ENCODE data around the gene CDC42EP1.
"Not testable (repeated sequence)": the region's sequence is repeated elsewhere in the genome, so short reads cannot be mapped to it uniquely, and the experiment has no call there.

CDC42EP1 gene, protein sequence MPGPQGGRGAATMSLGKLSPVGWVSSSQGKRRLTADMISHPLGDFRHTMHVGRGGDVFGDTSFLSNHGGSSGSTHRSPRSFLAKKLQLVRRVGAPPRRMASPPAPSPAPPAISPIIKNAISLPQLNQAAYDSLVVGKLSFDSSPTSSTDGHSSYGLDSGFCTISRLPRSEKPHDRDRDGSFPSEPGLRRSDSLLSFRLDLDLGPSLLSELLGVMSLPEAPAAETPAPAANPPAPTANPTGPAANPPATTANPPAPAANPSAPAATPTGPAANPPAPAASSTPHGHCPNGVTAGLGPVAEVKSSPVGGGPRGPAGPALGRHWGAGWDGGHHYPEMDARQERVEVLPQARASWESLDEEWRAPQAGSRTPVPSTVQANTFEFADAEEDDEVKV

GRCh38 chr22:37559901-37560607 is at the start of gene CDC42EP1:
CDC42EP1 (plus strand) TSS chr22:37560480; CDS start chr22:37566350, 5,870 bp downstream.
- DNase-seq = no peak

- no peak for DNase-seq
These were observed 48.7 kb upstream of the CDC42EP1 start for GRCh38 chr22:37511395-37512104.

DNA sequence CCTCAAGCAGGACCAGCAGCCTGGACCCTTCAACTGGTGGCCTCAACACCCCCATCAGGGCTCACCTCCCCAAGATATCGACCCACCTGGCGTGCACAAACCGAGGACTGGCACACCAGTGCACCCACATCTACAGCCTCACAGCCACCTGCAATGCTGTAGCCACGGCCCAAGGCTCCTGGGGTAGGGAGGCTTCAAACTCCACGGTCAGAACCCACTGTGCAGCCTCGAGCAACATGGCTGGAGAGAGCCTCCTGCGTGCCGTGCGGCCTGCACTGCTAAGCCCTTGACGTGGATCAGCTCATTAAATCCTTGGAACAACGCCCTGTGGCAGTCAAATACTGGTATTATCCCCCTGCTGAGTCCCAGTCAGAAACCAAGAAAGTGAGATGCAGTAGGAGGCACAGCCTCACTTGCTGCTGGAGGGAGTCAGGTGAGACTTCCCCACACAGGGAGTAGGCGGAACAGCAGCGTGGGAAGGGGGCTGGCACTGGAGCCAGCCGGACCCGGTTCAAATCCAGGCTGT is 45.7 kb upstream of the CDC42EP1 start:
- no peak for DNase-seq

DNA sequence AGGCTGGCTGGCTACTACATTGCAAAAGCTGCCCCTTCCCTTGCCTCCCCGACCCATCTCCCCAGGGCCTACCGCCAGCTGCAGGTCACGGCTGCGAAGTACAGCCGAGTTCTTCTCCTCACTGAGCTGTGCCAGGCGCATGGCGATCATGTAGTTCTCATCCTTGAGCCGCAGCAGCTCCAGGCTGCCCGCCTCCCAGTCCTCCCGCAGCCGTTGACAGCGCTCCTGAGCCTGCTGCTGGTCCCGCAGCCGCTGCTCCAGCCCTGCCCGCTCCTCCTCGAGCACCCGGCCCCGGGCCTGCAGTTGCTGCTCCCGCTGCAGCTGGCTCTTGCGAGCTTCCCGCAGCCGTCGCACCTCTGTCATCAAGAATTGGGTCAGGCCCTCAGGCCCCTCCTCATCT is 44.4 kb upstream of the CDC42EP1 start:
- DNase-seq = no peak

DNA sequence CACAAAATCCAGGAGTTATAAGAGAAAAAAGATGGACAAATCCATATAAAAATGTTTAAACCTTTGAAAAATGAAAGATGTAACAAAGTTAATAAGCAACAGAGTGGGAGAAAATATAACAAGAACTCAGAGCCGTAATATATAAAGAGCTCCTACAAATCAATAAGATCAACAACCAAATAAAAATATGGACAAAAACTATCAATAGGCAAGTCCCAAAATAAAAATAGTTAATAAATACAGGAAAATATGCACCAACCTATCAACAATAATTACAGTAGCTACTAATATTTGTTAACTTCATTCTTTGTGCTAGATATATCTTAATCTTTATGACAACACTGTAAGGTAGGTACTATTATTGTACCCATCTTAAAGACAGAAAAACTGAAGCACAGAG is 43.8 kb upstream of the CDC42EP1 start:
- no peak for DNase-seq

DNA sequence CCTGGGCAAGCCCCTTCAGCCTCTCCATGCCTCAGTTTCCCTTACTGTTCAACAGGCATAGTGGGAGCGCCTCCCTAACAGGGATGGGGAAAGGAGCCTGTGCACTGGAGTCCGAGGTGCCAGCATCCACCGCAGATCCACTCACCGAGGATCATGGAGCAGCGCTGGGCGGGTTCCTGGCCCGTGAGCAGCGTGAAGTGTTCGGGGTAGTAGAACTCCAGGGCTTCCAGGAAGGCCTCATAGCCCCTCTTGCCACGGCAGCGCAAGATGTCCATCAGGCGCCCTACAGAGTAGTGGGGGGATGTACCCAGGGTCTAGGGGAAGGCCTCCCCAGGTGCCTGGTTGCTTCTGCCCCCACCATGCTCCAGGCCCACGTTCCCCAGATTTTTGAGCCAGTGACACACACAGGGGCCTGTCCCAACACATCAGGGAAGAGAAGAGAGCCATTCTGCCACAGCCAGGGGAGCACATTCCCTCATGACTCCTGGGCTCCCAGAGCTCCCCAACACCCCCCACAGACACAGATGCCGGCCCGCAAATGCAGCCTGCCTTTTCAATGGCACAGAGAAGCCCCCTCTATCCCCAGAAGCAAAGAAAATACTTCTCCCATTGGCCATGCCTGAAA is 42.3 kb upstream of the CDC42EP1 start:
- no peak for DNase-seq

- DNase-seq = no peak
These were observed 41.6 kb upstream of the CDC42EP1 start for GRCh38 chr22:37518509-37519267.

- DNase-seq = peak in 1 of 2 donors; percentile 17
These were observed 40.7 kb upstream of the CDC42EP1 start, which contains the start of gene CARD10 for GRCh38 chr22:37519268-37520195. CARD10 (minus strand) TSS chr22:37519415; CDS start chr22:37519200, 215 bp downstream.

DNA sequence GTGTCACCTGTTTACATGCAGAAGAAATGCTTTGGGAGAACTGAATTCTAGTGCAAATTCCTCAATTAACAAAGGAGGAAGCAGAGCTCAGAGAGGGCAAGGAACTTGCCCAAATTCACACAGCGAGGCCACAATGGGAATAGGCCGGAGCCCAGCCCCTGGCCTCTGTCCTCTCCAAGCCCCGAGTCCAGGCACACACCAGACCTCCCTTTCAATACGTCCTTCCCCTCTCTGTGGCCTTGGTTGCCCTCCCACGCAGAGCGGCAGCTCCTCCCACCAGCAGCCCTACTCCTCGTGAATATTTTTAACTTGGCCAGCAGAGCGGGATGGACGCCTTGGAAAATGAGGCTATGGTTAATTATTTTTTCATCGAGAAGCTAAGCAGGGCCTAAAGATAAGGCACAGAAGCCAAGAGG is 39.5 kb upstream of the CDC42EP1 start:
- DNase-seq = no peak

DNA sequence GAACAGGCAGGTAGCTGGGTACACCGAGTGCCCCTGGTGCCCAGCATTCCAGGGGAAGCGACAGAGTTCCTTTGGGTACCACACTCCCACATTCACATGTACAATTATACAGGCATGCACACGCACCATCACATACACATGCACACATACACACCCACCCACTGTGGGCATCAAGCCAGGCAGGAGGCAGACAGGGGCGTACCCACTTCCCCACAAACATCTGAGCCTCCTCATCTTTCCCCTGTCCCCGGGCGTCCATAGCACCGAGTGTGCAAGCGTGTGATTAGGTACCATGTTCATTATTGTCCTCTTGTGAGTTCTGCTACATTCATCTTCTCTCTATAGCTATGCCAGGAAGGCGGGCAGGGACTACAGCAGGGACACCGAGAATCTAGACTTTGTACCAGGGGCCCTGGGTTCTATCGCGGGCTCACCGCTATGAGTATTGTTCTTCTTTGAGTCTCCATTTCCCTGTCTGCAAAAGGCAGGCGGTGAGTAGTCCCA is 39.0 kb upstream of the CDC42EP1 start:
- DNase-seq = no peak

DNA sequence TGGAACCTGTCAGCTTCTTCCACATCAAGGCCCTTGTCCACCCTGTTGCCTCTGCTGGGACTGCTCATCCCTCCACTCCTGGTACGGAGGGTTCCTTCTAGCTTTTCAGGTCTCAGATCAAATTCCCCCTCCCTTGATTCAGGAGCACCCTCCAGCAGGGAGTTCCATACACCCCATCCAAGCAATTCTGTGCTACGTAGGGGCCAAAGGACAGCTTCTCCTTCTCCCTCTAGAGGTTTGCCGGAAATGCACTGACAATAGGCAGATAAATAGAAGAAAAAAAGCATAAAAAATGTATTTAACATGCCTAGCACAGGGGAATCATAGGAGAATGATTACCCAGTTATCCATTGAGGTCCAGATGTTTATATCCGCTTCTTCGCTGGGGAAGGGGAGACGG is 37.8 kb upstream of the CDC42EP1 start:
- DNase-seq = no peak

- no peak for DNase-seq
These were observed 35.1 kb upstream of the CDC42EP1 start for GRCh38 chr22:37525073-37525745.

GRCh38 chr22:37525746-37526350 is 34.4 kb upstream of the CDC42EP1 start:
- DNase-seq = no peak

- DNase-seq = no peak
These were observed 33.9 kb upstream of the CDC42EP1 start for GRCh38 chr22:37526376-37526775.

GRCh38 chr22:37527081-37527752 is 33.1 kb upstream of the CDC42EP1 start:
- DNase-seq = not testable (repeated sequence)

GRCh38 chr22:37527952-37528351 is 32.3 kb upstream of the CDC42EP1 start:
- DNase-seq = not testable (repeated sequence)

DNA sequence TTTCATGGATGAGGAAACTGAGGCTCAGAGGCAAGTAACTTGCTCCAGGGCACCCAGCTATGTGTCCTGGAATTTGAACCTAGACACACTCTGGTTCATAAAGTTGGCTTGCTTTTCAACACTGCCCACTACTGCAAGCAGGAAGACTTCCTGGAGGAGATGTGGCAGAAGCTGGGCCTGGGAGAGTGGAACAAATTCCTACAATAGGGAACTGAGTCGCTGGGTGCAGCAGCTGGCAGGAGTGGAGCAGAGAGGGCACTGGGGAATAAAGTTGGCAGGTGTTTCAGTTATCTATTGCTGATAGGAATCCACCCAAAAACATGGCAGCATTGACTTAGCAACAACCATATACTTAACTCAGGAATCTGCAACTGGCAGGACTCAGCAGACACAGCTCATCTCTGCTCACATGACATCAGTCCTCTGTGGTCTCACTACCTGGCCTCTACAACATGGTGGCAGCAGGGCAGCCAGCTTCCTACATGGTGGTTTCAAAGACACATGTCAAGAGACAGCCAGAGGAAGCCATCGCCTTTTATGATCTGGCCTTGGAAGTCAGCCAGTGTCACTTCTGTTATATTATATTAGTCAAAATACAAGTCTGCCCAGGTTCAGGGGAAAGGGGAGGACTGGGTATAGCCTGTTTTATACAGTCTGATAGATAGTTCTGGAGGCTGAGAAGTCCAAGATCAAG is 30.5 kb upstream of the CDC42EP1 start:
- DNase-seq = no peak

DNA sequence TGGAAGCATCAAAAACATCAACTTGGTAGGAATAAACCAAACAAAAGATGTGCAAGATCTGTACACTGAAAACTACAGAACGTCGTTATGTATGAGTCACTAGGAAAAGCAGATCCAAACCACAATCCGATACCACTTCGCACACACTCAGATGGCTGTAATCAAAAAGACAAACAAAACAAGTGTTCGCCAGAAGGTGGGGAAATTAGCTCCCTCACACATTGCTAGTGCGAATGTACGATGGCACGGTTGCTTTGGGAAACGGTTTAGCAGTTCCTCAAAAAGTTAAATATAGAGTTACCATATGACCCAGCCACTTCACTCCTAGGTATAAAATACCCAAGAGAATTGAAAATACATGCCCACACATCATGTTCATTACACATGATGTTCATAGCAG is 26.3 kb upstream of the CDC42EP1 start:
- peak; percentile 12 to 30 for DNase-seq
